LNCAP (cell line): ENCODE data around the gene MTCL1.
A peak's percentile ranks its signal among the peaks of the same experiment; 100 is the strongest.

Experiments used
- TF ChIP-seq, protein P1 (sequence below): fragments of 450-650 bp; IDR thresholded peaks from 2 replicates; pipeline ENCODE4 v1.5.1; 2017; ENCODE audit warnings: mild to moderate bottlenecking

The MTCL1 gene

DNA sequence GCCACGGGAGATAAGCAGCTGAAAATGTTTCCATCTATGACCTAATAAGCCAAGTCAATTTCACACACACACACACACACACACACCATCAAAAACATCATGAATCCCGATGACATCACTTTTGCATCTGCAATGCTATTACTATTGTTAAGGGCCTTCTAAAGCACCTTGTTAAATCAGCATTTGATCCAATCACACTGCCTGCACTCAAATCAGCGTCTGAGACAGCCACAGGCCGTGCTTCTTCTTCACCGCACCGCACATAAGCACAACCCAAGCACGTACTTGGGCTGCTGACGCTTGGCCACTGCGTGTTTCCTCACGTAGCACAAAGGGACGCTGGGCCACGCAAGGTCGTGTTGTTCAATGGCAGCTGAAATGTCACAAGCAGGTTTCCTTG is 15.8 kb upstream of the MTCL1 start:
- TF ChIP-seq, protein P1, sequence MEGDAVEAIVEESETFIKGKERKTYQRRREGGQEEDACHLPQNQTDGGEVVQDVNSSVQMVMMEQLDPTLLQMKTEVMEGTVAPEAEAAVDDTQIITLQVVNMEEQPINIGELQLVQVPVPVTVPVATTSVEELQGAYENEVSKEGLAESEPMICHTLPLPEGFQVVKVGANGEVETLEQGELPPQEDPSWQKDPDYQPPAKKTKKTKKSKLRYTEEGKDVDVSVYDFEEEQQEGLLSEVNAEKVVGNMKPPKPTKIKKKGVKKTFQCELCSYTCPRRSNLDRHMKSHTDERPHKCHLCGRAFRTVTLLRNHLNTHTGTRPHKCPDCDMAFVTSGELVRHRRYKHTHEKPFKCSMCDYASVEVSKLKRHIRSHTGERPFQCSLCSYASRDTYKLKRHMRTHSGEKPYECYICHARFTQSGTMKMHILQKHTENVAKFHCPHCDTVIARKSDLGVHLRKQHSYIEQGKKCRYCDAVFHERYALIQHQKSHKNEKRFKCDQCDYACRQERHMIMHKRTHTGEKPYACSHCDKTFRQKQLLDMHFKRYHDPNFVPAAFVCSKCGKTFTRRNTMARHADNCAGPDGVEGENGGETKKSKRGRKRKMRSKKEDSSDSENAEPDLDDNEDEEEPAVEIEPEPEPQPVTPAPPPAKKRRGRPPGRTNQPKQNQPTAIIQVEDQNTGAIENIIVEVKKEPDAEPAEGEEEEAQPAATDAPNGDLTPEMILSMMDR: no peak

DNA sequence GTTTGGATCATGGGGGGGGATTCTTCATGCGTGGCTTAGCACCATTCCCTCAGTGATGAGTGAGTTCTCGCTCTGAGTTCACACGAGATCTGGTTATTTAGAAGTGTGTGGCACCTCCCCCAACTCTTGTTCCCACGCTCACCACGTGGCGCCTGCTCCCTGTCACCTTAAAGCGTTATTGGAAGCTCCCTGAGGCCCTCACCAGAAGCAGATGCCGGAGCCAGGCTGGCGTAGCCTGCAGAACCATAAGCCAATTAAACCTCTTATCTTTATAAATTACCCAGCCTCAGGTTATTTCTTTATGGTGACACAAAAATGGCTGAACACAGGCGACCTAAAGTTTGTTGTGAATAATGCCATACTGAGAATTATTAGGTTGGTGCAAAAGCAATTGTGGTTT is 10.5 kb upstream of the MTCL1 start:
- TF ChIP-seq, protein P1: no peak

DNA sequence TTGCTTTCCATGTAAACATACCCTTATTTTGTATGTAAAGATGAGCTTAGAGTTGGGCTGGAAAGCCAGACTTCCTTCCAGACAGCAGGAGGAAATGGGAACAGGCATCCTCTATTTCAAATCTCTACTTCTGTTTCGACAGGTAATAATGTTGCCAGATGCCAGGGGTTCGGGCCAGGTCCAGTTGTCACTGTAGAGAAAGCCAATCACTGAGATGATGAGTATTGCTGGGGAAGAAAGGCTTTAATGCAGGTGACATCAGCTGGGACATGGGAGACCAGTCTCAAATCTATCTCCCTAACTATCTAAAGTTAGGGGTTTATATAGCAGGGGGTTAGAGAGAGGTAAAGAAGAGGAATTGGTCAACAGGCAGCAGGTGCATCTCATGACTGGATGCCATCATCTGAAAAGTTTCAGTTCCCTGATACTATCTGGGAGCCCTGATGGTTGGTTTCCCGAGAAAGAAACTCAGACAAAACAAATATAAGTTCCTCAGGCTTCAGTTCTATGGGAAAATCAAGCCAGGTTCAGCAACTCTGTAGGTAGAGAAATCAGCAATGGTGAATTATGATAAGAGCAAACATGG is 9.3 kb upstream of the MTCL1 start:
- TF ChIP-seq, protein P1: no peak

DNA sequence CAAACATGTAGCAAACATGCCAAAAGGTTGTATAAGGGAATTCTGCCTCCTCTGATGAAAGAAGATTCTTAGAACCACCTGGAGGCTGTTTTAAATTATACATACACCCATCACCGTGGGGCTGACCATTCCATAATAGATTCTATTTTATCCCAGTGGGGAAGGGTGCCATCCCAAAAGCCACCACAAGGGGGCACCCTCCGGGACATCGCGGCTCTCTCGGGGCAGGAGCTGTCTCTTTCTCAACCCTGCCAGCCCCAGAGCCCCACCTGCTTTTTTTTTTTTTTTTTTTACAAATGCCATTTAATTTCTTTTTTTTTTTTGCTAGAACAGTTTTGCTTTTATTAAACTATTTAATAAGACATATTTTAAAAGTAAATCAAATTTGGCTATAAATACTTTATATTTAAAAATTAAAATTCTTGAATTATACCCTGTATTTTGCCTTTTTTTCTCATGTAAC is 8.6 kb upstream of the MTCL1 start:
- TF ChIP-seq, protein P1: peak; percentile 81

DNA sequence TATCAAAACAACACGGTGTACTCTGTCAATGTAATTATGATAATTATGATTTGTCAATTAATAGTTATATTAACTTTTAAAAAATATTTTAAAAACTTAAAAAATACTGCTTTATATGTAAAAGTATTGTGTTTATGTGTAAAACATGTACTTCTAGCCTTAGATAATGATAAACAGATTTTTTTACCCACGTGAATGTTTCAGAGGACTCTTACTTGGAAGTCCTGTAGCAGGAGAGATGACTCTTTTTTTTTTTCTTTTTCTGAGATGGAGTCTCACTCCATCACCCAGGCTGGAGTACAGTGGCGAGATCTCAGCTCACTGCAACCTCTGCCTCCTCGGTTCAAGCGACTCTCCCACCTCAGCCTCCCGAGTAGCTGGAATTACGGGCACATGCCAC is 6.2 kb upstream of the MTCL1 start:
- TF ChIP-seq, protein P1: no peak

DNA sequence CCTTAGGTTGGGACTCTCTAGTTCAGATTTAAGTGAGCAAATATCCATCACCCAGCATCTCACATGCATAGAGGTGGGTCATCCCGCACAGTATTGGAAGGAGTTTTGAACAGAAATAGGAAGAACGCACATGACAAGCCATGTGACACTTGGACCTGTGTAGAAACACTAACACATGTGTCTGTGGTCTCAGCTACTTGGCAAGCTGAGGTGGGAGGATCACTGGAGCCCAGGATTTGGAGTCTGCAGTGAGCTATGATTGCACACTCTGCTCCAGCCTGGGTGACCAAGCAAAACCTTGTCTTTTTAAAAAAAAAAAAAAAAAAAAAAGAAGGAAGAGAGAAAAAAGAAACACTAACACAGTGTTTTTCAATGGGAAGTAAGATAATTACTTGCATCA is 5.4 kb upstream of the MTCL1 start:
- TF ChIP-seq, protein P1: no peak

DNA sequence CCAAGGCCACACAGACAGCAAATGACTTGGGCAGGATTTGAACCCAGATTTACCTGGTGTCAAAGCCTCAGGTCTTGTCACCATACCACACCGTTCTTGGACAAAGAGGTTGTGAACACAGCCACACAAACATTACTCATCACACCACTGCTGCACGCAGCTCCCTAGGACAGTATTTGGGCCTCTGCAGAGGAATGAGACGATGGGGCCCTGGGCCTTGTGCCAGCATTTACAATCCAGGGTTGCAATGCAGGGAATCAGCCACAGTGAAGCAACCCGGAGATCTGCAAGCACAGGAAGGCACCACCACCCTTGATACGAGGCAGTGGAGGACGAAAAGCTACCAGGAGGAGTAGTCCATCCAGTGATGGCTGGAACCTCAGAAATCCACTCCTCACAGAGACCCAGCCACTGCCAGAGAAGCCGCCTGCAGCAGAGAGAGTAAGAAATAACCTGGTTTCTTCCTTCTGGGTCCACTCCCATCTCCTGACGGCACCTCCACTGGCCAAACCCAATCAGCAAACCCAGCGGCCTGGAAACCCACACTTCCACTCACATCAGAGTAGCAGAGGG is 3.7 kb upstream of the MTCL1 start:
- TF ChIP-seq, protein P1: no peak

DNA sequence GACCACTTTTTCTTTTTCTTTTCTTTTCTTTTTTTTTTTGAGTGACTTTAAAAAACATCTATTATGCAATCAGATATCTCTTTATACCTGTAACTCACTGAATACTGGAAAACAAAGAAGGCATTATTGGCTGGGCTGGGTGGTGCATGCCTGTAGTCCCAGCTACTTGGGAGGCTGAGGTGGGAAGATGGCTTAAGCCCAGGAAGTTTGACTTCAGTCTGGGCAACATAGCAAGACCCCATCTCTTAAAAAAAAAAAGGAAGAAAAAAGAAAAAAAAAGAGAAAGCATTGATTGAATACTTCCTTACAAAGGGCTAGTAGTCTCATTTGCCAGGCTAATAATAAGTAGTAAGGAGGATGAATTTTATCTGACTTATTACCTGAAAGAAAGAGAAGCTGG is 2.7 kb upstream of the MTCL1 start:
- TF ChIP-seq, protein P1: no peak
